GM21423 (cell line): ENCODE measurements around the gene NR1D1.

Source experiments
- ATAC-seq: cut with Tn5 transposase; IDR thresholded peaks from one replicate; pipeline ENCODE4 v1.9.1; 2021; ENCODE audit warnings: mild to moderate bottlenecking, moderate library complexity; ENCODE audit not compliant: unreplicated experiment

Gene NR1D1

DNA sequence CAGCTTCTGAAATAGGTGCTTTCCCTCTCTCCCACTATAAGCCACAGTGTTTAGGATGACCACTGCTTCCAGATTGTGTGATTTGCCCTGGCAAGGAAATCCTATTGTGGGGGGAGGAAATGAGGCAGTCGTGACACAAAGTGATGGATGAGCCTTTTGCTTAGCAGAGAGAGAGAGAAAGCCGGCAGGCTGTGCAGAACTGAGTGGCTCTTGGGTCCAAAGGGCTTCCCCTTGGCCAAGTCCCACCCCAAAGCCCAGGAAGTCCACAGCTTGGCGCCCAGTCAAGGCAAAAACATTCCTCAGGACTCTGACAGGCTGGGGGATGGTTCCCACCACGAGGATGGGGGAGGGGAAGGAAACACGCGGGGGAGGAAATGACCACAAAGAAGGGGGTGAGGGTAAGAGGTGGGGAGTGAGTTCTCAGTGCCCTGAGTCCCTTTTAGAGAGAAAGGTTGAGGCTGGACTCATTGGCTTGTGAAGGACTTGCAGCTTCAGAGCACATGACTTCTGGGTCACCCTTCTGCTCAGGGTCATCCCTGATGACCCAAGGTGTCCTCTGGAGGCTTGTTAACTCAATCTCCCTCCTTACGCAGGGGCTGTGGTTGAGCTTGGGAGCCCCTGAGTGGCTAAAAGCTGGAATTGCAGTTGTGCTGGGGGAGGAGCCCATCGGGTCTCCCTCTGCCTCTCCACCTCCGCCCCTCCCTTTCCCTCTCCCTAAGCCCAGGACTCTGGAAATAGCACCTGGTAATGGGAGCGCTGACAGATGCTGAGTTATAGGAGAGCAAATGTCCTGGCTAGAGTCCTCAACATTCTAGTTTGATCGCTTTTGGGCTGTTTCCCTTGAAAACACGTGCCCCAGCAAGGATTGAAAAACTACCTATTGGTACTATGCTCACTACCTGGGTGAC is 11.1 kb upstream of the NR1D1 start:
- no peak for ATAC-seq

DNA sequence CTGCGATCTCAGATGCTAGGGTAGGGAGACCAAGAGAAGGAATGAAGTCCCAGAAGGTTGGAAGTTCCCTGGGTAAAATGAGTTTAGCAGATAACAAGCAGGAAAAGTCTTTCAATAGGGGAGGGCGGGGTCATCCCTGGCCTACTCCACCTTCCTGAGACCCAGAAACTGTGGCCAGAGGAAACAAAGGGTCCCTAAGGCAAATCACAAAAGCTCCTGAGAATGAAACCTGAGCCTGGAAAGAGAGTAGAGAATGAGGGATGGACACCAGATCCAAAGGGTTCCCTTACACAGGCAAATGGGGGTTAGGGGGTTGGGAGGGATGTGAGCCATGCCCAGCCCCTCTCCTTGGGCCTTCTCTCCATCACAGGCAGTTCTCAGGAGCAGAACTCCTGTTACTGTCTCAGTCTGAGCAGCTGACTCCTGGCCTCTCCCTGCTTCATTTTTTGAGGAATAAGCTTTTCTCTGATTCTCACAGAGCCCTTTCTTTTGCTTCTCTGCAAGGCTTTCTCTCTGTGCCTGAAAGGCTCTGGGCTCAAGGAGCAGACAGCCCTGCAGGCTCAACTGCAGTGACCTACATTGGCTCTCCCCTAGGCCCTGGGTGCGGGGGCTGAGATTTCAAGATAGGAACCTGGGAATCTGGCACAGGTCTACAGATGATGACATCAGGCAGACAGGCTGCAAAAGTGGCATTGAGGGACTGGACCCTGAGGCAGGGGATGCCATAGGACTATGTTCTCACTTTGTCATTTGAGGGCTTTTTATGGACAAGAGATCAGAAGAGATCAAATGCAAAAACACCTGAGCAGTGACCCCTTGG is 9.8 kb upstream of the NR1D1 start:
- ATAC-seq = no peak

DNA sequence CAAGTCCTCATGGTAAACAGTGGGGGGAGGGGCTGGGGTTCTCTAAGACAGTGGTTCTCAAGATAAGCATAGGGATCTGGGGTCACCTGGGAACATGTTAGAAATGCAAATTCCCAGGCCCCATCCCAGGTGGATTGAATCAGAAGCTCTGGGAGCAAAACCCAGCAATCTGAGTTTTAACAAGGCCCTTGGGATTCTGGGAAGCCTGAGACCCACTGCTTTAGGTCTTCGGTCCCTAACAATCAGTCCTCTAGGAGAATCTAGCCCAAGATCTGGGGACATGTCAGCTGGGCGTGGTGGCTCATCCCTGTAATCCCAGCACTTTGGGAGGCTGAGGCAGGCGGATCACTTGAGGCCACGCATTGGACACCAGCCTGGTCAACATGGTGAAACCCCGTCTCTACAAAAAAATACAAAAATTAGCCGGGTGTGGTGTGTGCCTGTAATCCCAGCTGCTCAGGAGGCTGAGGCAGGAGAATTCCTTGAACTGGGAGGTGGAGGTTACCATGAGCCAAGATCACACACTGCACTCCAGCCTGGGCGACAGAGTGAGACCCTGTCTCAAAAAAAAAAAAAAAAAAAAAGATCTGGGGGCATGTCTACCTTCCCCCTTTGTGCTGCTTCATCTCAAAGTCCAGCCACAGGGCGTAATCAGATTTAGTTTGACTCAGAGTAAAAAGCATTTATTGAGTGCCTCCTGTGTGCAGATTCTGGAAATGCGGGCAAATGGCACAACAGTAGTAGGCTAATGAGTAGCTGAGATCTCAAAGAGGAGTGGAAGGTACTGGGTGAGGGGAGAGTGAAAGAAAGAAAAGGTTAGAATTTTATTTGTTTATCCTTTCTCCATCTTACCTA is 8.8 kb upstream of the NR1D1 start:
- ATAC-seq = no peak

DNA sequence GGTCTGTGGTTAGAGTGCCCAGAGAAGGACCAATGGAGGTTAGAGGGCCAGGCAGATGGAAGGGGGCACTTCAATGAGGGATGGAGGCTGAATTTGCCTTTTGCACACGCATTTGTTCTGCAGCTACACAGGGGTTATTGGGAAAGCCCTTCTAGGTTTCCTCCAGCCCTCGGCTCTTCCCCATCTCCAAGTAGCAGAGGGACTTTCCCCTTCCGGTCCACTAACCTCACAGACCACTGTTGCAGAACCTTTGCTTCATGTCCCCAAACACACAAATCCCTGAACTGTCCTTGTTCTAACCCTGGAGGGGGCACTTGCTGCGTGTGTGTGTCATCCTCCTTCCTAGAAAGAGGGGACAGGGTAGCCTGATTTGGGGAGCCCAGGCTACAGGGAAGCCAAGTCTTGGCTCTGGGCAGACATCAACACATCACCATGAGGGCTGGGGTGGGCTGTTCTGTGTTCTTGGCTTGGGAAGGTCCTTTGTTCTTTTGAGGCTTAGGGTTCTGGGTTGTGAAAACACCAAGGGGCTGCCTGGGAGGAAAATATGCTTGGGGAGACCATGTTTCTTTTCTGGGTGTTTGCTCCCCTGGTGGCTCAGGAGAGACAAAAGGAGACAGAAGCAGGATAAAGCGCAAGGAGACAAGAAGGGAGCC is 7.3 kb upstream of the NR1D1 start:
- ATAC-seq = no peak

DNA sequence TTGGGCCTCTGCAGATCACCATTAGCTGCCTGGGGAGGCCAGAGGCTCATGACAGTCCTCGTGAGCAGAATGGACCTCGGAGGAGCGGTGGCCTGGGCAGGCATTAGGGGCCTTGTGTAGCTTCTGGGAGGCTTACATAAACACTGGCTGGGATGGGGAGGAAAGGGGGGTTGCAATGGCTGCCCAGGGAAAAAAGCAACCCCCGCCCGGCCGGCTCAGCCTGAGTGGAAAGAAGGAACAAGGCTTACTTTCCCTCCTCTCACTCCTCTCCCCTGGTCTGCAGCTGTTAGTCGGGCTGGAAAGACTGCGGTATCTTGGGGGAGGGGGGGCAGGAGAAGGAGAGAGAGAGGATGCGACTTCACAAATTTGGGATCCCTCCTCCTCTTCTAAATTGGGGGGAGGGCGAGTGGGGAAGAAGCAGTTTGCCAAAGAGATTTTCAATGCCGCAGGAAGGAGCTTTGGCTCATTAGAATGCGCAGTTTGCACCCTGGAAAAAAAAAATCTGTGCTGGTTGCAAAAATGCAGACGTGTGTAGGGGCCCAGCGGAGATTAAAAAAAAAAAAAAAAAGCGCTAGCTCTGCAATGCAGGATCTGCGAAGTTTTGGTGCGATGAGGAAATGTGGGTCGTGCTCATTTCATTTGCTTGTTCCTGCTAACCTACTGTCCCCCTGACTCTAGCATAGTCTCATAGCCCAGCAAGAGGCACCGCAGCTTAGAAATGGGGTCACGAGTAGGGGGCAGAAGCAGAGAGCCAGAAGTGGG is 6.6 kb upstream of the NR1D1 start:
- no peak for ATAC-seq

DNA sequence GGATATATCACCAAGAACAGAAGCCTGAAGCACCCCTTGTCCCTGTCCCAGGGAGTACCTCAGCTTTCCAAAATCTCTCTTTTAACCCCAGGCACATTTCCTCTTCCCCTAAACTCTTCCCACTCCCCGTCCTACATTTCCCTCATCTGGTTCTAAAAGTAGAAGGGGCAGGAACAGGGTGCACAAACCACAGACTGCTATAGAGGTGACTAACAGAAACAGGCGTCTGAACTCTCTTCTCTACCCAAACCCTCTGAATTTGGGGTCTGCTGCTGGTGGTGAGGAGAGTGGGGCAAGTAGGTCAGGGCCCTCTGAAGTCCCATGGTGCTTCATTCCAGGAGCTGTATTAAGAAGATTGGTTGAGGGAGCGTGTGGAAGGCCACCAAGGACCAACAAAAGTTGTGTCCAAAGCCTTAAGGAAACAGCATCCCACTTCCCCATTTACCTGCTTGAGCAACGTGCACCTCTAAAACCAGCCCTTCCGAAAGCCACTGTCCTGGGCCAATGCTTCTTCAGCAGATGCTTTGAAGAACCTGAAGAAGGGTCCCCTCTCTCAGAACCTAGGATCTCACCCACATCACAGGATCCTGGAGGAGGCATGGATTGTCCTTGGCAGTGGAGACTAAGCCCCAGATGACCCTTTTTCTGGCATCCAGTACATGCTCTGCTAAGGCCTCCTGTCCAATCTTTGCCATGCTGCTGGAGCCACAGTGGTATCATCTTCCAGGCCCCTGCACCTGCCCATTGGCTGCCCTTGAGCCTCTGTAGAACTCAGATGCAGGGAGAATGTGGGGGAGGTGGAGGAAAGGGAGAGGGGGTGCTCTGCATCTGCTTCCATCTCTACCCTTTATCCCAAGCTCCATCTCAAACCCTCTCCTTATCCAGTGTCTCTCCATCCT is 5.7 kb upstream of the NR1D1 start:
- ATAC-seq = no peak

DNA sequence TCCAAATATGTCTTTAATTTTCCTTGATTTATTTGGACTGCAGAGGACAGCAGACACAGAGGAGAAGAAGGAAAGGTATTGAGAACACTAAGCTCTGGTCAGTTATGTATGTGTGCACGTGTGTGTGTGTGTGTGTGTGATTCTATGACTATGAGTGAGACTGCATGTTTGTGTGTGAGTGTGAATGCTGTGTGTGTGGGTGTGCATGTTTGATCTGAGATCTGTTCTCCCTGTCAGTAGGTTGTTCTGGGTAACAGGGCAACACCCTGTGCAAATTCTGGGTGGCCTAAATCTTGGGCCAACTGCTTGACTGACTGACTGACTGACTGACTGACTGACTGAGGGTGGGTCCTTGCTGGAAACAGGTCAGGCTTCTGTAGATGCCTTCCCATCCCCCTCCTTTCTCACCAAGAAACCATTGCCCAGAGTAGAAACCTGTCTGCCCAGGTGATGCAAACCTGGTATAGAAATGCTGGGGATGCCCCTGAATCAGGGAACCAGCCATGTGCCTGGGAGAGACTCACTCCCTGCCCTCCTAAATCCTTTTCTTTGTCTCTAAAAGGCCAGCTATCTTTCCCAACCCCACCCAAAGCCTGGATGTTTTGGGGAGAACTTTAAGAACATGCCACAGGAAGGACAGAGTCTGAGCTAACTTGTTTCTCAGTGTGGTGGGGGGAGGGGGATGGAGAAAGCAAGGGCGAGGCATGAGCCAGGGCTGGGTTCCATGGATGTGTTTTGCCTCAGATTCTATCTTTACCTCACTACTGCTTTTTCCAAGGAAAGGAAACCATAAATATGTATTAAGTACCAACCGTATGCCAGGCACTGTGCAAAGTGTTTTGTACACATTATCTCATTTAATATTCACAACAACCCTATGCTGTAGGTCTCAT is 4.5 kb upstream of the NR1D1 start:
- ATAC-seq = no peak

DNA sequence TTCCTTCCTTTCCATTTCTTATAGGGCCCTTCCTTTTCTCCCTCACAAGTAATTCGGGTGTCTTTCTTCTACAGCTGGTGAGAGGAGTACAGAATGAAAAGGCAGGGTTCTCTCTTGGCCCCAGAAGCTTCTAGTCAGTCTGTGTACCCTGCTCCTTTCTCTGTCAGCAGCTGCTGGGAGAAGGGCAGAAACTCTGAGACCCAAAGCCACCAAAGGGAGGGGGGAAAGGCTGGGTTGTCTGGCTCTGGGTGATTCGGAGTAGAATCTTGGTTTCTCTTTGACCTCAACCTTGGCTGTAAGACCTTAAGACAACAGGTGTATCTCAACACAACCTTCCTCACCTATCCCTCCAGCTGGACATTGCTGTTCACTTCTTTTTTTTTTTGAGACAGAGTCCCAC is 3.3 kb upstream of the NR1D1 start:
- no peak for ATAC-seq

DNA sequence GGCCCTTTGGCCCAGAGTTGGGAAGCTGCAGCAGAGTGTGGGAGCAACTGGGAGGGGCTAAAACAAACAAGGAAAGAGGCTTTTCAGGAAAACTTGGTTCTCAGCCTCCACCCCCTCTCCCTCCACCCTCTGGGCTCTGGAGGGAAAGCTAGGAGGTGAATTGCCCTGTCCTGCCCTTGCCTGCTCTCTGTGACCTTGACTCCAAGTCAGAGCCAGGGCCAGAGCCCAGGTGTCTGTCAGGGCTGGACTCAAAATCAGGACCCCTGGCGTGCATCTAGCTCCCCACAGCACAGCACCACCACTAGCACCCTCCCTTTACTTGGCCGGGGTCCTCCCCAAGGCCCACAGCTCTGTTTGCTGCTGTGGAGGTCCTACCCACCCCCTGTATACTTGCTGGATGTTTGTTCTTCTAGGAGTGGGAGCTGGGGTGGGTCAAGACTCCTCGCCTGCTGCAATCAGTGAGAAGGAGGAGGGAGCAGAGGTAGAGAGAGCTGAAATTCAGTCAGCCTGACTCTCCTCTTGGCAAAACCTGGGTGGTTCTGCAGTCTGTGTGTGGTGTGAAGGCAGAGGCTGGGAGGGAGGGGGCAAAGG is 2.8 kb upstream of the NR1D1 start:
- ATAC-seq = no peak

DNA sequence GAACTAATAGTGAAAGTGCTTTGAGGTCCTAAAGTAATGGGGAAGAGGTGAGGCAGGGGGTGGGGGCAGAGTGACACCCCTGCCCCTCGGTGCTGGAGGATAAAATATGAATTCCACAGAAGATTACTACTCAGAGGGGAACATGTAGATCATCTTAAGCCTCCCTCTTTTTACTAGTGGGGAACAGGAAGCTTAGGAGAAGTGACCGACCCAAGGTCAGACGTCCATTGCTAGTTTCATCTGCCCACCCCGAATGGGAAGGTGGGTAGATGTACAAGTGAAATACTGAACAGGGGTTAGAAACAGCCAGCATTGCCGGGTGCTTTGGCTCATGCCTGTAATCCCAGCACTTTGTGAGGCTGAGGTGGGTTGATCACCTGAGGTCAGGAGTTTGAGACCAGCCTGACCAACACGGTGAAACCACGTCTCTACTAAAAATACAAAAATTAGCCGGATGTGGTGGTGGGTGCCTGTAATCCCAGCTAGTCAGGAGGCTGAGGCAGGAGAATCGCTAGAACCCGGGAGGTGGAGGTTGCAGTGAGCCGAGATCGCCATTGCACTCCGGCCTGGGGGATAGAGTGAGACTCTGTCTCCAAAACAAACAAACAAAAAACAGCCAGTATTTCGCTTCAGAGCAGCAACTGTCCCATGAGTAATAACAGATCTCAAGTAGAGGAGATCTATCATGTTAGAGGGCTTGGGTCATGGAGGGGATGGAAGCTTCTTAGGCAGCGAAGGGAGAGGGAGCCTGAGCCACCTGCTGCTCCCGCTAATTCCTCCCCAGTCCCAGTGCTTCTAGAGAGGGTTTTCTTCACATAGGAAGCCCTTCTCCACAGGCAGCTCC is 1.2 kb upstream of the NR1D1 start:
- no peak for ATAC-seq

DNA sequence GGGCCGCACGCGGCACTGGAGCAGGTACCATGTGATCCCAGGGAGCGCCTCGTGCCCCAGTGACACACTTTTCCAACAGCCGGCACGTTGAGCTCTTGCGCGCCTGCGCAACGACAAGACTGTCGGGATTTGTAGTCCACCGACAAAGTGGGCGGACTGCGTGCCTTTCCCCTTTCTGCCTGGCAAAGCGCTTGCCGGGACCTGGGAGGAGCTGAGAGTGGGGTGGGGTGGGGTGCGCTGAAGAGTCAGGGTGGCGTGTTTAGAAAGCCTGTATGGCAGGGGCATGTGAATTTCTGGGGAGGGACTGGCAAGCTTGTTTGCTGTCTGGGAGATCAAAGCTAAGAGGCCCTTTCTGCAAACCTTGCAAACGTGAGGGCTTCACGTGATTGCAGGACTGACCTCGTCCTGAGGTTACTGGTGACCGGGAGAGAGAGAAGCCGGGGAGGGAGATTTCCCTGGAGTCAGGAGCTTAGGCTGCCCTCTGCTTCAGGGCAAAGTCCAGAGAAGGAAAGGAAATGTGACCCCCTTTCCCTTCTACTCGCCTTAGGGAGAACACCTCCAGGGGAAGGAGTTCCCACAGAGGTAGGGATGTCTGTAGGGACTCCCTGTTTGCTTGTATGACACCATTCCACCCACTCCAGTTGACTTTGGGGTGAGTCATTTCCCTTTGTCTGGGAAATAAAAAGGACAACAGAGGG is 429 bp upstream of the NR1D1 start:
- peak; percentile 18 for ATAC-seq

DNA sequence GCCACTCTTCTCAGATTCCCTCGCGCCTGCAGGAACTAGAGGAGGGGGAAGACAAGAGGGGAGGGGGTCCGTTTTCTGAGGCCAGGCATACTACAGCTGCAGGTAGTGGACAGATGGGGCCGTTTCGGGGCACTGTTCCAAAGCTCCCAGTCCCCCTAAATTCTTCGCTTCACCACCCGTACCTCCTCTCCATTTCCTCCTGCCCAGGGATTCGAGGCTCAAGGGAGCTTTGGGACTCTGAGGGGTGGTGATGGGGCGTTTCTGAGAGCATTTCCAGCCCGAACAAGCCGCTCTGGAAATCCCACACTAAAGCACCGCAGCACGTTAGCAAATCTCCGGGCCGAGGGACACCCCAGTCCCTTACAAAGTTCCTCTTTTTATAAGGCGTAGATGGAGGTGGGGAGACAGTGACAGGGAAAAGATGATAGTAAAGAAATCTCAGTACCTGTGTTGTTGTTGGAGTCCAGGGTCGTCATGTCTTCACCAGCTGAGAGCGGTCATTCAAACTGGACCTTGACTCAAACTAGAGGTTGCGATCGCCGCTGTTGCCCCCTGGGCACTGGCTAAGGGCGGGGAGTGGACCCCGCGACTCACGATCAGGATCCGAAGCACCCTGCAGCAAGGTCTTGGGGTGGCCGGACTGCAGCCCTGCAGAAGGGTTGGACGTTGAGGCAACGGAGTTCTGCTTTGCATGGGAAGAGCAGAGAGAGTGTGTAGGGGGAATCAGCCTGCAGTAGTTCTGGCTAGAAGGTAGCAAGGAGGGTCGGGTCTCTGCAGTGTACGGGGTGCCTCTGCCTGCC is 570 bp downstream of the NR1D1 start:
- ATAC-seq = no peak

DNA sequence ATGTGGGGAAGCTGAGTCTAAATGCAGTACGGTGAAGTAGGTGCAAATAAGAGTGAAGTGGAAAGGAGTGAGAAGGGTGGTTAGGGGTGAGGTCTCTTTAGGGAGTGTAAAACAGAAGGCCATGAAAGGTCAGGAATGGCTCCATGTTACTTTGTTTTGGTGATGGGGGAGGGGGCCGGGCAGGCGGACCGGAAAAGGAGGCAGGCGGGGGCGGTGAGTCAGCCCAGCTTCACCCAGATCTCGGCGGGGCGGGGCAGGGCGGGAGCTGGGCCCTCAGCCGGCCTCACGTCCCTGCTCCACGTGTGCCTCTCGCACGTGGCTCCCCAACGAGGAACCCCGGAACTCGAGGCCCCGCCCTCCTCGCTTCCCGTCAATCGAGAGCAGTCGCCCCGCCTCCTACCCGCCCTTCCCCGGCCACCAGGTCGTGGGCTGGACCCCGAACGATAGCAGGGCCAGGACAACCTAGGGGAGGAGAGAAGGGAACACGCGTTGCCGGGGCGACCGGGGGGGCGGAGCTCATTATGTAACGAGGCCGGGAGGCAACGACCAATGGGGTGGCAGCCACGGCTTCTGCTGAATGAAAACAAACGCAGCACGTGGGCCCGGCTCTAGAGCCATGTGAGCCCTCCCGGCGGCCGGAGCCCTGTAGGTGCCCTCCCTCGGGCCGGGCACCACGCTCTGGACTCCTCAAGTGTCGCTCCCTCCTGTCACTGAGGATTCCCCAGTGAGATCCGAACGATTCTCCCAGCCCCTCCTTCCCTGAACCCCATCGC is 1.4 kb downstream of the NR1D1 start:
- ATAC-seq = peak; percentile 57
